ENCODE measurements around the gene AOAH. TPM values are rescaled to one million over a fixed set of nuclear protein-coding genes. Genes with fewer than 3 reads are reported as not detected.
"Not testable (repeated sequence)": the region's sequence is repeated elsewhere in the genome, so short reads cannot be mapped to it uniquely, and the experiment has no call there.

The AOAH gene
- total RNA-seq, 1 experiment from 2014 or later, result 0.79 TPM

- DNase-seq (ENCODE audit: low read depth), result no peak
Observed at GRCh38 chr7:36475011-36475342, 249.3 kb downstream of the AOAH start.

DNA sequence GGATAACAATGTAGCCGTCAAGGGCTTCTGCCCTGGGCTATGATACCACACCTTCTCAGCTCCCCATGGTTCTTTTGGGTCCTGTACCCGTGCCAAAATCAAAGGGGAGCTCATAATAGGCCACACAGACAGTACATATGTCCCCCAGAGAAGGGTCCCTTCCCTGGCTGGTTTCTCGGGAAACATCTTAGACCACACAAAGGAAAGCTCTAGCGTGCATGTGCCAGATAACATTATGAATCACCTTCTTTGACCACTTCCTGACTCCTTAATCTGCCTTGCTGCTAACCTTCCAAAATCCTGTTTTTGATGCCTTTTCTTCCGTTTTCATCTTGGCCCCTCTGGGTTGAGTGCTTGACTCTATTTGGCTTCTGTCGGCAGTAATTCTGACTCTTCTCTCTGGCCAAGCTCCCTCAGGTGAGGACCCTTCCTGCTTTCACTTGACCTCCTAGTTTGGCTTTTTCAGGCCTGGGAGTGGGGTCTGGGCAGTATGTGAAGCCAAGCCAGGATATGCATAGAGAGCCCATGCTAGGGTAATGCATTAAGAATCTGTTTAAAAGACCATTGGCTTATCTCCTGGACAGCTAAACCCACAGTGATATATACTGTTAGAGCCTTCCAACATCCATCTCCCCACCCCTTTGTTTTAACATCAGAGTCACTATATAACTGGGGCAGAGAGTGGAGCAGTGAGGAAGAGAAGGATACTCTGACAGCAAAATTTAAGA, 249.8 kb downstream of the AOAH start:
- DNase-seq (ENCODE audit: low read depth), result peak; percentile 85

DNA sequence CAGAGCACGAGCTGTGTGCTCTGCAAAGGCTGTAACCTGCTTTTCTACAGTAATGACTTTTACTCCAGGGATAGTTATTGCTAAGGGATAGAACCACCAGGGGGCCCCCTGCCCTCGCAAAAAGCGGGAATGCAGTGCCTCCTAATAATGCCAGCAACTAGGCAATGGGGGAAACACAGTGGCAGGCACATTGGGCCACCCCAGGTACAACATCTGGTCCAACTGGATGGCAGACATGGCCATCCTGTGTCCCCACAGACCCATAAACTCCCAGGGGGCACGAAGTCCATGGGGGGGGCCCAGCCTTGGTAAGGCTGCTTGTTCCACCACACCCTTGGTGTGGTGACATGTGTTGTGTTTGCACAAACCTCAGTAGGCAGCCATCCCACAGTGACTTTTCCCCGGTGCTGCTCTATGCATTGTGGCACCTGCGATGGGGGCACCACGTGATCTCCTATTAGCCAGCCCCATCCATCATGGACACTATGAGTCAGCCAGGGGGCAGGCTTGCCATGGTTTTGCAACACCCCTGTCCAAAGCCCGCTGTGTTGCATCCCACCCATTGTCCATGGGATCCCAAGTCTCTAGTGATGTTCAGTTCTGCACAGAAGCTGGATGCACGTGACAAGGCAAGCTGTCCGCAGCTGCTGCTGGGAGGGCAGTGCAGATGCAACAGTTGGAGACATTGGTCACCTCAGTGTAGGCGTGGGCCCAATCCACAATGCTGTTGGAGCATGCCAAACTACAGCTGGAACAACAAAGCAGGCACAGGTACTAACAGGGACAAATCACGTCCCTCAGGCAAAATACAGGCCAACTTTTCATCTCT, 250.6 kb downstream of the AOAH start:
- DNase-seq (ENCODE audit: low read depth), result peak; percentile 54

GRCh38 chr7:36472141-36472729, 252.1 kb downstream of the AOAH start:
- DNase-seq (ENCODE audit: low read depth), result no peak

GRCh38 chr7:36469236-36469635, 255.1 kb downstream of the AOAH start:
- DNase-seq (ENCODE audit: low read depth), result no peak

GRCh38 chr7:36468370-36469101, 255.8 kb downstream of the AOAH start:
- no peak for DNase-seq (ENCODE audit: low read depth)

DNA sequence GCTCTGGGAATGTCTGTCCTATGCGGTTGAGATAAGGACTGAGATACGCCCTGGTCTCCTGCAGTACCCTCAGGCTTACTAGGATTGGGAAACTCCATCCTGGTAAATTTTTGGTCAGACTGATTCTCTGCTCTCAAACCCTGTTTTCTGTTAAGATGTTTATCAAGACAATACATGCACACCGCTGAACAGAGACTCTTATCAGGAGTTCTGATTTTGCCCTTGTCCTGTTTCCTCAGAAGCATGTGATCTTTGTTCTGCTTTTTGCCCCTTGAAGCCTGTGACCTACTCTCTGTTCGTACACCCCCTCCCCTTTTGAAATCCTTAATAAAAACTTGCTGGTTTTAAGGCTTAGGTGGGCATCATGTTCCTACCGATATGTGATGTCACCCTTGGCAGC, 258.3 kb downstream of the AOAH start:
- DNase-seq (ENCODE audit: low read depth), result not testable (repeated sequence)

- no peak for DNase-seq (ENCODE audit: low read depth)
Observed at GRCh38 chr7:36464271-36464670, 260.0 kb downstream of the AOAH start.
